MM.1S (cell line): ENCODE results near the gene WIPF2.
"Not testable (repeated sequence)": the region's sequence is repeated elsewhere in the genome, so short reads cannot be mapped to it uniquely, and the experiment has no call there.

Experiments used
- DNase-seq: peaks from one replicate; pipeline ENCODE4 v3.0.0-alpha.2; 2015
- H2AFZ ChIP-seq: fragments of 300-600 bp; sonication (generic); 2 replicates; pipeline ENCODE4 v1.6.0; 2016; ENCODE audit warnings: antibody characterized with exemption, low read length
- H3F3A ChIP-seq: fragments of 300-600 bp; sonication (generic); 2 replicates; pipeline ENCODE4 v1.6.1; 2016; ENCODE audit warnings: mild to moderate bottlenecking, antibody characterized with exemption, low read length, moderate library complexity, mixed read lengths; ENCODE audit not compliant: insufficient read depth
- H3K27ac ChIP-seq: fragments of 300-600 bp; sonication (generic); 2 replicates; pipeline ENCODE4 v1.5.1; 2016; ENCODE audit warnings: mild to moderate bottlenecking, low read length
- H3K27me3 ChIP-seq: fragments of 300-600 bp; sonication (generic); replicated peaks from 2 replicates; pipeline ENCODE4 v1.6.0; 2016; ENCODE audit warnings: low read length; ENCODE audit not compliant: insufficient read depth
- H3K36me3 ChIP-seq: fragments of 300-600 bp; sonication (generic); replicated peaks from 2 replicates; pipeline ENCODE4 v1.6.1; 2016; ENCODE audit warnings: mild to moderate bottlenecking, low read length, mixed read lengths; ENCODE audit not compliant: insufficient read depth
- H3K4me1 ChIP-seq: fragments of 300-600 bp; sonication (generic); 2 replicates; pipeline ENCODE4 v1.6.1; 2016; ENCODE audit warnings: low read length, mixed read lengths
- H3K4me2 ChIP-seq: fragments of 300-600 bp; sonication (generic); 2 replicates; pipeline ENCODE4 v1.6.0; 2016; ENCODE audit warnings: low read depth, low read length
- H3K4me3 ChIP-seq: fragments of 300-600 bp; sonication (generic); 2 replicates; pipeline ENCODE4 v1.5.1; 2016; ENCODE audit warnings: low read length, mixed read lengths
- H3K79me2 ChIP-seq: fragments of 300-600 bp; sonication (generic); 2 replicates; pipeline ENCODE4 v1.6.1; 2016; ENCODE audit warnings: mixed run types, low read length, mixed read lengths
- H3K9ac ChIP-seq: fragments of 300-600 bp; sonication (generic); 2 replicates; pipeline ENCODE4 v1.6.1; 2016; ENCODE audit warnings: low read length, mixed read lengths
- H3K9me2 ChIP-seq: fragments of 300-600 bp; sonication (generic); replicated peaks from 2 replicates; pipeline ENCODE4 v1.6.1; 2016; ENCODE audit warnings: mild to moderate bottlenecking, low read length, mixed read lengths; ENCODE audit not compliant: insufficient read depth
- H3K9me3 ChIP-seq: fragments of 300-600 bp; sonication (generic); replicated peaks from 2 replicates; pipeline ENCODE4 v1.6.1; 2016; ENCODE audit warnings: mild to moderate bottlenecking, low read length, mixed read lengths; ENCODE audit not compliant: insufficient read depth
- H4K20me1 ChIP-seq: fragments of 300-600 bp; sonication (generic); 2 replicates; pipeline ENCODE4 v1.6.1; 2016; ENCODE audit warnings: mild to moderate bottlenecking, low read length, moderate library complexity, mixed read lengths; ENCODE audit not compliant: insufficient read depth
- CTCF ChIP-seq: fragments of 300-600 bp; sonication (generic); IDR thresholded peaks from 2 replicates; pipeline ENCODE4 v1.5.1; 2016; ENCODE audit warnings: antibody characterized with exemption, low read length, mixed read lengths
- EZH2 ChIP-seq: fragments of 300-600 bp; sonication (generic); optimal IDR thresholded peaks from 2 replicates; pipeline ENCODE3; 2017; ENCODE audit warnings: low read depth, mild to moderate bottlenecking, antibody characterized with exemption, low read length, mixed read lengths
- EZH2phosphoT487 ChIP-seq: fragments of 300-600 bp; sonication (generic); IDR thresholded peaks from 2 replicates; pipeline ENCODE4 v1.6.1; 2018; ENCODE audit warnings: antibody characterized with exemption, low read length

WIPF2 gene

GRCh38 chr17:40209404-40210093 lies 9.6 kb upstream of the WIPF2 start:
- H3K36me3 ChIP-seq: no peaks in the 10 kb centered on the region
- H2AFZ ChIP-seq: no peak overlapping the region
- no peaks in the 10 kb centered on the region for H3K27me3 ChIP-seq
- H3F3A ChIP-seq: no peaks in the 10 kb centered on the region
- H3K9me3 ChIP-seq: no peaks in the 10 kb centered on the region
- no peak for DNase-seq
- no peak overlapping the region for H3K9ac ChIP-seq
- H4K20me1 ChIP-seq: no peaks in the 10 kb centered on the region
- no peak for TF ChIP-seq EZH2
- TF ChIP-seq CTCF: no peak
- TF ChIP-seq EZH2phosphoT487: no peak
- no peaks in the 10 kb centered on the region for H3K4me1 ChIP-seq
- no peak overlapping the region for H3K27ac ChIP-seq
- no peaks in the 10 kb centered on the region for H3K79me2 ChIP-seq
- H3K4me2 ChIP-seq: no peak overlapping the region
- no peaks in the 10 kb centered on the region for H3K9me2 ChIP-seq
- no peak overlapping the region for H3K4me3 ChIP-seq

GRCh38 chr17:40213914-40214313 lies 5.2 kb upstream of the WIPF2 start:
- H3K27me3 ChIP-seq, H3K27ac ChIP-seq, H3K9me2 ChIP-seq, H4K20me1 ChIP-seq, H3K9ac ChIP-seq, DNase-seq, H3K79me2 ChIP-seq, H2AFZ ChIP-seq, H3K4me3 ChIP-seq, H3K36me3 ChIP-seq, H3K9me3 ChIP-seq, H3F3A ChIP-seq, H3K4me1 ChIP-seq, H3K4me2 ChIP-seq: not testable (repeated sequence)

- peak overlapping the region; percentile 96 for H2AFZ ChIP-seq
- no peaks in the 10 kb centered on the region for H3K9me2 ChIP-seq
- no peaks in the 10 kb centered on the region; the same call in 1 of the 2 replicates for H3K4me1 ChIP-seq
- no peaks in the 10 kb centered on the region for H4K20me1 ChIP-seq
- H3K9me3 ChIP-seq: no peaks in the 10 kb centered on the region
- peaks cover 26% of the 10 kb centered on the region for H3K79me2 ChIP-seq
- H3F3A ChIP-seq: no peaks in the 10 kb centered on the region
- H3K27ac ChIP-seq: peak overlapping the region; percentile 78; the same call in 1 of the 2 replicates
- H3K4me2 ChIP-seq: peak overlapping the region; percentile 83
- no peaks in the 10 kb centered on the region for H3K27me3 ChIP-seq
- no peaks in the 10 kb centered on the region for H3K36me3 ChIP-seq
- H3K9ac ChIP-seq: no peak overlapping the region; the same call in 1 of the 2 replicates
- no peak for TF ChIP-seq EZH2
- no peak for TF ChIP-seq CTCF
- no peak for TF ChIP-seq EZH2phosphoT487
- H3K4me3 ChIP-seq: peak overlapping the region; percentile 97
- no peak for DNase-seq
Measured at GRCh38 chr17:40218006-40218739, 931 bp upstream of the WIPF2 start.
